Measurements from ENCODE around the gene STARD13. TPM values are rescaled to one million over a fixed set of nuclear protein-coding genes. Genes with fewer than 3 reads are reported as not detected.

STARD13 gene
- polyA plus RNA-seq, 1 donor (not counting 4 experiments of a cell fraction or from before 2014, with no cell fraction given) = 11.9 TPM

DNA sequence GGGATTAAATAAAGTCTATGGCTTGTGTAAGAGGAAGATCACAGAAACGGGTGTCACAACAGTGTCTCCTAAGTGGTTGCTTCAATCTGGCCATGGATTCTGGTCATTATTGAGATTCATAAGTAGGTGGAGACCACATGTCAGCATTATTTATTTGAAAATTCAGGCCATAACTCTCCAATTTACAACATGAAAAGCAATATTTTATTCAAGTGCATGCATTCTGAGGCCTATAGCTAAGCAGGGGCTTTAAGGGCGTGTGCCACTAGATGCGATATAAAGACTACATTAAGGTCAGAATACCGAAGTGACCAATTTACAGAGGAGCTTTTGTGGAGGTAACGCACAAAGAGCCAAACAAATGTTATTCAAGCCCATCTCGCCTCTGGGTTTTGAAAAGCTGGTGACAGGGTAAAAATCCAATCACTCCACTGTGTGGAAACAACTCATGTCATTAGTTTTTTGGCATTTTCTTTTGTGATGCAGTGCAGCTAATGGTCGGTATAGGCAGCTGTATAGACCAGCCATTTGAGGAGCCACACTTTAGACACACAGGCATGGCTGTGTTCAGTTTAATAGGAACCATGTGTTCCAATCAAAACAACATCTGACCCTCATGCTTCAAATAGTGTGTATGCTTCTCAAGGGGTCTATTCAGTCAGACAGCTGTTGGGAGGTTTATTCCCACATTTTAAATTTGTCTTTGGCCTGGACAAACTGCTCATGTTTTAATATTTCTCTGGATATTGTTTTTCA lies 145.6 kb downstream of the STARD13 start:
- H3K4me2 ChIP-seq (ENCODE audit: control insufficient read depth, extremely low read depth, insufficient read depth, low read depth, low read length) = no peak overlapping the region
- no peak overlapping the region for H2AFZ ChIP-seq (ENCODE audit: control insufficient read depth, low read length)
- no peaks in the 10 kb centered on the region for H3K79me2 ChIP-seq (ENCODE audit: control insufficient read depth, insufficient read depth, low read length)
- no peak overlapping the region for H3K27ac ChIP-seq (ENCODE audit: control insufficient read depth, insufficient read depth, low read length)
- DNase-seq (ENCODE audit: low read depth, low spot score) (no peak), FAIRE-seq (no peak)
- H3K27me3 ChIP-seq (ENCODE audit: control insufficient read depth, extremely low read depth, insufficient read depth, low read length) = no peaks in the 10 kb centered on the region
- H3K36me3 ChIP-seq (ENCODE audit: control insufficient read depth in 2 of 2, extremely low read depth in 1 of 2, insufficient read depth in 2 of 2, low read length in 2 of 2) = peaks cover 4 to 19% of the 10 kb centered on the region in 2 experiments
- no peaks in the 10 kb centered on the region for H4K20me1 ChIP-seq (ENCODE audit: control insufficient read depth, extremely low read depth, insufficient read depth, low read length)
- dilution Hi-C loops (cut with MboI; ENCODE audit: extremely low pct_ligation_motif_present, low sequenced_read_pairs) = no loop called here
- H3K9me1 ChIP-seq (ENCODE audit: control insufficient read depth, extremely low read depth, insufficient read depth, low read length) = no peaks in the 10 kb centered on the region
- no peaks in the 10 kb centered on the region for H3K9me3 ChIP-seq (ENCODE audit: control insufficient read depth, low read depth, low read length)
- H3K4me1 ChIP-seq (ENCODE audit: control insufficient read depth, extremely low read depth, insufficient read depth, low read length) = no peaks in the 10 kb centered on the region
- no peak overlapping the region for H3K9ac ChIP-seq (ENCODE audit: control insufficient read depth, extremely low read depth, insufficient read depth, low read length)
- TF ChIP-seq, protein P1, sequence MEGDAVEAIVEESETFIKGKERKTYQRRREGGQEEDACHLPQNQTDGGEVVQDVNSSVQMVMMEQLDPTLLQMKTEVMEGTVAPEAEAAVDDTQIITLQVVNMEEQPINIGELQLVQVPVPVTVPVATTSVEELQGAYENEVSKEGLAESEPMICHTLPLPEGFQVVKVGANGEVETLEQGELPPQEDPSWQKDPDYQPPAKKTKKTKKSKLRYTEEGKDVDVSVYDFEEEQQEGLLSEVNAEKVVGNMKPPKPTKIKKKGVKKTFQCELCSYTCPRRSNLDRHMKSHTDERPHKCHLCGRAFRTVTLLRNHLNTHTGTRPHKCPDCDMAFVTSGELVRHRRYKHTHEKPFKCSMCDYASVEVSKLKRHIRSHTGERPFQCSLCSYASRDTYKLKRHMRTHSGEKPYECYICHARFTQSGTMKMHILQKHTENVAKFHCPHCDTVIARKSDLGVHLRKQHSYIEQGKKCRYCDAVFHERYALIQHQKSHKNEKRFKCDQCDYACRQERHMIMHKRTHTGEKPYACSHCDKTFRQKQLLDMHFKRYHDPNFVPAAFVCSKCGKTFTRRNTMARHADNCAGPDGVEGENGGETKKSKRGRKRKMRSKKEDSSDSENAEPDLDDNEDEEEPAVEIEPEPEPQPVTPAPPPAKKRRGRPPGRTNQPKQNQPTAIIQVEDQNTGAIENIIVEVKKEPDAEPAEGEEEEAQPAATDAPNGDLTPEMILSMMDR (optimal IDR thresholded peaks at IDR 0.05 in 1 of 3, IDR thresholded peaks at IDR 0.05 in 1 of 3, conservative IDR thresholded peaks at IDR 0.05 in 1 of 3; ENCODE audit: extremely low read depth in 1 of 3, insufficient read depth in 2 of 3, low read length in 3 of 3) = no peak
- no peak for TF ChIP-seq EZH2 (IDR thresholded peaks at IDR 0.05; ENCODE audit: low read length)
- no peak overlapping the region for H3K4me3 ChIP-seq (ENCODE audit: control insufficient read depth in 2 of 3, extremely low read depth in 1 of 3, insufficient read depth in 2 of 3, low read depth in 1 of 3, low read length in 3 of 3)

DNA sequence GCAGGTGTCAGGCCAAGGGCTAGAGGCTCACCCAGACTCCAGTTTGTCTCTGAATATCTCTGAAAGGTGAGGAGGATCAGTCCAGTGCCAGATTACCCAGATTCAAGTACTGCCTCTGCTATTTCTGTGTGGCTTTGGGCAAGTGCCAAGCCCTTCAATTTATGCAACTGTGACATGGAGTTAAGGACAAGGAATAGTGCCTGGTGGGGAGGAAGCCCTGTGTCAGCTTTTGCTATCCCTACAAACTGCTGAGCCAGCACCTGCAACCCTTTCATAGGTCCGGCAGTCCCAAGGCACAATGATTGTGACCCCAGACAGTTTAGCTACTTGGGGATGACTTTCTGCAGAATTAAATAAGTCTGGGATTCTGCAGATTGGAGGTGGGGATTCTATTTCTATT lies 146.4 kb downstream of the STARD13 start:
- Histone ChIP-seq H2AFZ (ENCODE audit: control insufficient read depth, low read length) (no peak overlapping the region), H3K4me3 (ENCODE audit: control insufficient read depth in 2 of 3, extremely low read depth in 1 of 3, insufficient read depth in 2 of 3, low read depth in 1 of 3, low read length in 3 of 3) (no peak overlapping the region), H4K20me1 (ENCODE audit: control insufficient read depth, extremely low read depth, insufficient read depth, low read length) (no peaks in the 10 kb centered on the region), H3K36me3 (ENCODE audit: control insufficient read depth in 2 of 2, extremely low read depth in 1 of 2, insufficient read depth in 2 of 2, low read length in 2 of 2) (peaks cover 4 to 19% of the 10 kb centered on the region in 2 experiments), H3K4me2 (ENCODE audit: control insufficient read depth, extremely low read depth, insufficient read depth, low read depth, low read length) (no peak overlapping the region), H3K27me3 (ENCODE audit: control insufficient read depth, extremely low read depth, insufficient read depth, low read length) (no peaks in the 10 kb centered on the region), H3K9me1 (ENCODE audit: control insufficient read depth, extremely low read depth, insufficient read depth, low read length) (no peaks in the 10 kb centered on the region), H3K27ac (ENCODE audit: control insufficient read depth, insufficient read depth, low read length) (no peak overlapping the region), H3K9me3 (ENCODE audit: control insufficient read depth, low read depth, low read length) (no peaks in the 10 kb centered on the region), H3K4me1 (ENCODE audit: control insufficient read depth, extremely low read depth, insufficient read depth, low read length) (no peaks in the 10 kb centered on the region), H3K79me2 (ENCODE audit: control insufficient read depth, insufficient read depth, low read length) (no peaks in the 10 kb centered on the region), H3K9ac (ENCODE audit: control insufficient read depth, extremely low read depth, insufficient read depth, low read length) (no peak overlapping the region)
- FAIRE-seq (no peak), DNase-seq (ENCODE audit: low read depth, low spot score) (no peak)
- TF ChIP-seq, protein P1 (optimal IDR thresholded peaks at IDR 0.05 in 1 of 3, IDR thresholded peaks at IDR 0.05 in 1 of 3, conservative IDR thresholded peaks at IDR 0.05 in 1 of 3; ENCODE audit: extremely low read depth in 1 of 3, insufficient read depth in 2 of 3, low read length in 3 of 3) = no peak
- no peak for TF ChIP-seq EZH2 (IDR thresholded peaks at IDR 0.05; ENCODE audit: low read length)
- dilution Hi-C loops (cut with MboI; ENCODE audit: extremely low pct_ligation_motif_present, low sequenced_read_pairs) = no loop called here
